ENCODE measurements around the gene AKT3.
"Not testable (repeated sequence)": the region's sequence is repeated elsewhere in the genome, so short reads cannot be mapped to it uniquely, and the experiment has no call there.

AKT3 gene

DNA sequence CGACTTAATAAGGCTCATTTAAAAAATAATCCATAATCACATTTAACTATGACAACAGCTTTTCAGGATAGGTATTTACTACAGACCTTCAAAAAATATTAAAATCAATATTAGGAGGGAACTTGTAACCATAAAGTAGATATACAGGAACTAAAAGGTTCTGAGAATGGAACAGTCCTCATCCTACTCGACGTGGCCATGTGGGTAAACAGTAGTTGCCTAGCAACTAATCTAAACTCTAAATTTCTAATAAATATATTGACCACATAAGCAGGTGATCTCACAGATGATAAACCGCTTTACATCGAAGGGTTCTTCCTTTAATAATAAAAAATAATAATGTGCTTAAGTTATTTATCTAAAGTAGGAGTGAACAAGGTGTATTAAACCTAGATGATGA is 7.9 kb downstream of the AKT3 start:
- no peak for DNase-seq (ENCODE audit: extremely low read depth, low read depth)
- TF ChIP-seq, protein P1, sequence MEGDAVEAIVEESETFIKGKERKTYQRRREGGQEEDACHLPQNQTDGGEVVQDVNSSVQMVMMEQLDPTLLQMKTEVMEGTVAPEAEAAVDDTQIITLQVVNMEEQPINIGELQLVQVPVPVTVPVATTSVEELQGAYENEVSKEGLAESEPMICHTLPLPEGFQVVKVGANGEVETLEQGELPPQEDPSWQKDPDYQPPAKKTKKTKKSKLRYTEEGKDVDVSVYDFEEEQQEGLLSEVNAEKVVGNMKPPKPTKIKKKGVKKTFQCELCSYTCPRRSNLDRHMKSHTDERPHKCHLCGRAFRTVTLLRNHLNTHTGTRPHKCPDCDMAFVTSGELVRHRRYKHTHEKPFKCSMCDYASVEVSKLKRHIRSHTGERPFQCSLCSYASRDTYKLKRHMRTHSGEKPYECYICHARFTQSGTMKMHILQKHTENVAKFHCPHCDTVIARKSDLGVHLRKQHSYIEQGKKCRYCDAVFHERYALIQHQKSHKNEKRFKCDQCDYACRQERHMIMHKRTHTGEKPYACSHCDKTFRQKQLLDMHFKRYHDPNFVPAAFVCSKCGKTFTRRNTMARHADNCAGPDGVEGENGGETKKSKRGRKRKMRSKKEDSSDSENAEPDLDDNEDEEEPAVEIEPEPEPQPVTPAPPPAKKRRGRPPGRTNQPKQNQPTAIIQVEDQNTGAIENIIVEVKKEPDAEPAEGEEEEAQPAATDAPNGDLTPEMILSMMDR (IDR thresholded peaks at IDR 0.05; ENCODE audit: low read depth, low read length): no peak

DNA sequence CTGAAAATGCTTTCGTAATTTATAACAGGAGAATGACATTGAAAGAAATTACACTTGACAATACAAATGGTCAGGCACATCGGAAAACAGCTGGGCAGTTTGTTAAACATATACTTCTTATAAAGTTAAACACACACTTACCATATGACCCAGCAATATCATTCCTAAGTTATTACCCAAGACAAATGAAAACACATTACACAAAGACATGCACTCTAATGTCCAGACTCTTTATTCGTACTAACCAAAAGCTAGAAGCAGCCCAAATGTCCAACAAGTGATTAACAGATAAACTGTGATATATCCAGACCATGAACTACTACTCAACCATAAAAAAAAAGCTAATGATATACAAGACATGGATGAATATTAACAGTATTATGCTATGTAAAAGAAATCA is 8.5 kb downstream of the AKT3 start:
- DNase-seq (ENCODE audit: extremely low read depth, low read depth): no peak
- TF ChIP-seq, protein P1 (IDR thresholded peaks at IDR 0.05; ENCODE audit: low read depth, low read length): no peak

GRCh38 chr1:243837907-243838535 is 12.0 kb downstream of the AKT3 start:
- TF ChIP-seq, protein P1 (IDR thresholded peaks at IDR 0.05; ENCODE audit: low read depth, low read length): no peak
- DNase-seq (ENCODE audit: extremely low read depth, low read depth): no peak

DNA sequence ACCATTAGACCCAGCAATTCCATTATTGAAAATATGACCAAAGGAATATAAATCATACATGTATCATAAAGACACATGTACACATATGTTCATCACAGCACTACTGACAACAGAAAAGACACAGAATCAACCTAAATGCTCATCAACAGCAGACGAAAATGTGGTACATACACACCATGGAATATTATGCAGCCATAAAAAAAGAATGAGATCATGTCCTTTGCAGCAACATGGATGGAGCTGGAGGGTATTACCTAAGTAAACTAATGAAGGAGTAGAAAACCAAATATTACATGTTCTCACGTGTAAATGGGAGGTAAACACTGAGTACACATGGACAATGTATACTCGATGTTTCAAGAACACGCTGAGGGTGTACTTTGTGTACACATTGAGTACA is 15.9 kb downstream of the AKT3 start:
- no peak for DNase-seq (ENCODE audit: extremely low read depth, low read depth)
- TF ChIP-seq, protein P1 (IDR thresholded peaks at IDR 0.05; ENCODE audit: low read depth, low read length): no peak

DNA sequence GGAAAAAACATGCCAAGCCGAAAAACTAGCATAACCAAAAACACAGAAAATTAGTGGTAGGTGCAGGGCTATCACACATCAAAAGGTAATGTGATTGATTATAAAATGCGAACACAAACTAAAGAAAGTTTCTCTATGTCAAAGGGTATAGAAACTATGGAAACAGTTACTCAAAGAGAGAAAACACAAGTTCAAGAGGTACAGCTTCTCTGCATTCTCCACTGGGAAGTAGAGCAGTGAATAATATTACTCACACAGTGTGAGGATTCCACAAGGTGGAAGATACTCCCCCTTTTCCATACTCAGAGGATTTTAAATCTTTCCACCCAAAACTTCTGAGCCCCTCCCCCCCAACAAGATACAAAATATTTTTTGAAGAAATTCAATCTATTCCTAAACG is 18.6 kb downstream of the AKT3 start:
- no peak for DNase-seq (ENCODE audit: extremely low read depth, low read depth)
- TF ChIP-seq, protein P1 (IDR thresholded peaks at IDR 0.05; ENCODE audit: low read depth, low read length): no peak

DNA sequence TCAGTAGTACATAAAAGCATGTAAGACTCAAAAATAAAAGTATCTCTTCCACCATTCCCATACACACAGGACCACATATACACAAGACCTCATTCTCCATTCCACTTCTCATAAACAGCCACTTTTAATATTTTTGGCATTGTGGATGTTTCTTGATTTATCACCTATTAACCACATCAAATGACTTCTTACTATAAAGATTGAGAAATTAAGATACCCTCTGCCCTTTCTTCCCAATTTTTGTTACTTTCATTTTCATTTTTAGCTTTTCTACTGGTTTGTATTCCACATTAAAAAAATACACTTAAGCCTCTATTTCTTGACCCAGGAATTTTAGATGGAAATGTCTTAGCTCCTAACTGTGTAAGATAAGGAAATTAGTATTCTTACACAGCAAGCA is 22.8 kb downstream of the AKT3 start:
- TF ChIP-seq, protein P1 (IDR thresholded peaks at IDR 0.05; ENCODE audit: low read depth, low read length): no peak
- DNase-seq (ENCODE audit: extremely low read depth, low read depth): no peak

- DNase-seq (ENCODE audit: extremely low read depth, low read depth): not testable (repeated sequence)
Observed at GRCh38 chr1:243824907-243825306, 25.1 kb downstream of the AKT3 start.

DNA sequence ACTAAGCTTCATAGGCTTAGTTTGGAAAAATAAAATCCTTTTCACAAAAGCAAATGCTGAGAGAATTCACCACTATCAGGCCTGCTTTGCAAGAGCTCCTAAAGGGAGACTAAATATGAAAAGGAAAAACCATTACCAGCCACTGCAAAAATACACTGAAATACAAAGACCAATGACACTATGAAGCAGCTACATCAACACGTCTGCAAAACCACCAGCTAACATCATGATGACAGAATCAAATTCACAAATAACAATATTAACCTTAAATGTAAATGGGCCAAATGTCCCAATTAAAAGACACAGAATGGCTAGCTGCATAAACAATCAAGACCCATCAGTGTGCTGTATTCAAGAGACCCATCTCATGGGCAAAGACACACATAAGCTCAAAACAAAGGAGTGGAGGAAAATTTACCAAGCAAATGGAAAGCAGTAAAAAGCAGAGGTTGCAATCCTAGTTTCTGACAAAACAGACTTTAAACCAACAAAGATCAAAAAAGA is 28.8 kb downstream of the AKT3 start:
- TF ChIP-seq, protein P1 (IDR thresholded peaks at IDR 0.05; ENCODE audit: low read depth, low read length): no peak
- no peak for DNase-seq (ENCODE audit: extremely low read depth, low read depth)
